ENCODE data around the gene CCL20.

- TF ChIP-seq CTCF (IDR thresholded peaks at IDR 0.05) (no peak), POLR2AphosphoS5 (IDR thresholded peaks at IDR 0.05) (no peak)
Observed at GRCh38 chr2:227821043-227821942, 7.7 kb downstream of the CCL20 start.
